HG03378 (cell line): Measurements from ENCODE around the gene CLEC16A.

Source experiments
- ATAC-seq: cut with Tn5 transposase; IDR thresholded peaks from one replicate; pipeline ENCODE4 v1.9.1; 2021; ENCODE audit warnings: mild to moderate bottlenecking, moderate library complexity; ENCODE audit not compliant: unreplicated experiment

Gene CLEC16A

GRCh38 chr16:11165894-11166665 is 221.7 kb downstream of the CLEC16A start:
- ATAC-seq = no peak

GRCh38 chr16:11167581-11167980 is 223.2 kb downstream of the CLEC16A start:
- no peak for ATAC-seq

- no peak for ATAC-seq
Measured at GRCh38 chr16:11168386-11169051, 224.2 kb downstream of the CLEC16A start.

GRCh38 chr16:11169641-11170040 is 225.3 kb downstream of the CLEC16A start:
- ATAC-seq = no peak

GRCh38 chr16:11170201-11170600 is 225.8 kb downstream of the CLEC16A start:
- no peak for ATAC-seq

- ATAC-seq = no peak
Measured at GRCh38 chr16:11170696-11171447, 226.5 kb downstream of the CLEC16A start.

GRCh38 chr16:11171448-11171709 is 227.0 kb downstream of the CLEC16A start:
- ATAC-seq = no peak

- no peak for ATAC-seq
Measured at GRCh38 chr16:11171757-11172299, 227.5 kb downstream of the CLEC16A start.

GRCh38 chr16:11173426-11173825 is 229.1 kb downstream of the CLEC16A start:
- no peak for ATAC-seq

- no peak for ATAC-seq
Measured at GRCh38 chr16:11174141-11174540, 229.8 kb downstream of the CLEC16A start.

GRCh38 chr16:11175106-11175786 is 230.9 kb downstream of the CLEC16A start:
- ATAC-seq = no peak

GRCh38 chr16:11175787-11176341 is 231.5 kb downstream of the CLEC16A start:
- ATAC-seq = peak; percentile 62

- ATAC-seq = no peak
Measured at GRCh38 chr16:11177578-11178160, 233.3 kb downstream of the CLEC16A start.

- no peak for ATAC-seq
Measured at GRCh38 chr16:11178424-11178823, 234.1 kb downstream of the CLEC16A start.

- ATAC-seq = no peak
Measured at GRCh38 chr16:11179574-11179973, 235.2 kb downstream of the CLEC16A start.

- ATAC-seq = no peak
Measured at GRCh38 chr16:11180489-11180888, 236.1 kb downstream of the CLEC16A start.

- no peak for ATAC-seq
Measured at GRCh38 chr16:11181242-11181898, 237.0 kb downstream of the CLEC16A start.

GRCh38 chr16:11181899-11182279 is 237.5 kb downstream of the CLEC16A start:
- no peak for ATAC-seq

GRCh38 chr16:11182411-11182810 is 238.0 kb downstream of the CLEC16A start:
- no peak for ATAC-seq
